ENCODE results near the gene CLDN24. TPM values are rescaled to one million over a fixed set of nuclear protein-coding genes. Genes with fewer than 3 reads are reported as not detected.

Gene CLDN24
- total RNA-seq, 1 experiment from 2014 or later = not detected

GRCh38 chr4:183289688-183290087, 32.5 kb downstream of the CLDN24 start:
- Histone ChIP-seq H3K4ac (ENCODE audit: low read depth, low read length) (no peak overlapping the region), H3K4me2 (ENCODE audit: insufficient read depth, insufficient read length, low read length) (no peak overlapping the region), H3K14ac (ENCODE audit: insufficient read depth, low read length) (no peak overlapping the region), H3K9me3 (ENCODE audit: control insufficient read depth, low read depth, low read length) (no peaks in the 10 kb centered on the region), H2BK12ac (ENCODE audit: insufficient read length, low read depth, low read length) (no peak overlapping the region), H4K20me1 (ENCODE audit: control insufficient read depth, insufficient read depth, insufficient read length) (no peaks in the 10 kb centered on the region), H3T11ph (ENCODE audit: low read length) (no peak overlapping the region), H2BK15ac (ENCODE audit: low read depth, low read length) (no peak overlapping the region), H3K79me2 (ENCODE audit: insufficient read depth, low read length) (no peaks in the 10 kb centered on the region), H3K23me2 (ENCODE audit: insufficient read length, low read depth, low read length, poor library complexity, severe bottlenecking) (no peaks in the 10 kb centered on the region), H3K27me3 (ENCODE audit: insufficient read depth, low read length) (no peaks in the 10 kb centered on the region), H2AFZ (ENCODE audit: low read length) (no peak overlapping the region), H3K18ac (ENCODE audit: insufficient read length, low read depth, low read length) (no peak overlapping the region), H4K8ac (replicated peaks; ENCODE audit: insufficient read length, low read depth, low read length) (no peak overlapping the region), H3K9ac (ENCODE audit: extremely low read depth, insufficient read length, low read length) (no peak overlapping the region), H4K91ac (ENCODE audit: insufficient read length, low read depth, low read length) (no peak overlapping the region), H2BK120ac (ENCODE audit: low read depth, low read length, poor library complexity, severe bottlenecking) (no peak overlapping the region), H3K4me1 (ENCODE audit: insufficient read depth, low read length) (no peaks in the 10 kb centered on the region), H3K79me1 (ENCODE audit: insufficient read depth, low read depth, low read length, poor library complexity, severe bottlenecking) (no peaks in the 10 kb centered on the region), H3K56ac (ENCODE audit: insufficient read length, low read depth, low read length) (no peak overlapping the region), H3K27ac (ENCODE audit: insufficient read length, low read depth, low read length) (no peak overlapping the region), H3K23ac (ENCODE audit: insufficient read length, low read depth, low read length) (no peak overlapping the region), H2AK5ac (ENCODE audit: insufficient read length, low read length) (no peak overlapping the region), H4K5ac (ENCODE audit: insufficient read length, low read depth, low read length) (no peak overlapping the region), H2BK20ac (ENCODE audit: low read depth, low read length, poor library complexity, severe bottlenecking) (no peak overlapping the region), H2BK5ac (ENCODE audit: insufficient read length, low read length) (no peak overlapping the region)
- Mint-ChIP-seq H3K9me3 (no peaks in the 10 kb centered on the region), H3K27ac (no peak overlapping the region), H3K4me1 (peaks cover 3 to 5% of the 10 kb centered on the region in 2 experiments; a peak in 3 of 4 replicates), H3K4me3 (no peak overlapping the region), H3K27me3 (ENCODE audit: low read depth) (no peaks in the 10 kb centered on the region), H3K36me3 (ENCODE audit: insufficient read depth in 1 of 3, low read depth in 3 of 3) (peaks cover 46 to 78% (median 78%) of the 10 kb centered on the region in 3 experiments)
- no peak for DNase-seq
- no CpG with 5 or more reads among the region's 5 CpGs for WGBS (ENCODE audit: extremely low coverage, insufficient read length, low lambda C conversion rate)
- TF ChIP-seq, protein P1, sequence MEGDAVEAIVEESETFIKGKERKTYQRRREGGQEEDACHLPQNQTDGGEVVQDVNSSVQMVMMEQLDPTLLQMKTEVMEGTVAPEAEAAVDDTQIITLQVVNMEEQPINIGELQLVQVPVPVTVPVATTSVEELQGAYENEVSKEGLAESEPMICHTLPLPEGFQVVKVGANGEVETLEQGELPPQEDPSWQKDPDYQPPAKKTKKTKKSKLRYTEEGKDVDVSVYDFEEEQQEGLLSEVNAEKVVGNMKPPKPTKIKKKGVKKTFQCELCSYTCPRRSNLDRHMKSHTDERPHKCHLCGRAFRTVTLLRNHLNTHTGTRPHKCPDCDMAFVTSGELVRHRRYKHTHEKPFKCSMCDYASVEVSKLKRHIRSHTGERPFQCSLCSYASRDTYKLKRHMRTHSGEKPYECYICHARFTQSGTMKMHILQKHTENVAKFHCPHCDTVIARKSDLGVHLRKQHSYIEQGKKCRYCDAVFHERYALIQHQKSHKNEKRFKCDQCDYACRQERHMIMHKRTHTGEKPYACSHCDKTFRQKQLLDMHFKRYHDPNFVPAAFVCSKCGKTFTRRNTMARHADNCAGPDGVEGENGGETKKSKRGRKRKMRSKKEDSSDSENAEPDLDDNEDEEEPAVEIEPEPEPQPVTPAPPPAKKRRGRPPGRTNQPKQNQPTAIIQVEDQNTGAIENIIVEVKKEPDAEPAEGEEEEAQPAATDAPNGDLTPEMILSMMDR (conservative IDR thresholded peaks at IDR 0.05) = no peak
